ENCODE results near the gene AANAT. TPM values are rescaled to one million over a fixed set of nuclear protein-coding genes. Genes with fewer than 3 reads are reported as not detected.

Gene AANAT
- polyA plus RNA-seq, 2 of the 4 experiments (the other 2 are of a cell fraction) = 0.08 TPM; not detected in 1

DNA sequence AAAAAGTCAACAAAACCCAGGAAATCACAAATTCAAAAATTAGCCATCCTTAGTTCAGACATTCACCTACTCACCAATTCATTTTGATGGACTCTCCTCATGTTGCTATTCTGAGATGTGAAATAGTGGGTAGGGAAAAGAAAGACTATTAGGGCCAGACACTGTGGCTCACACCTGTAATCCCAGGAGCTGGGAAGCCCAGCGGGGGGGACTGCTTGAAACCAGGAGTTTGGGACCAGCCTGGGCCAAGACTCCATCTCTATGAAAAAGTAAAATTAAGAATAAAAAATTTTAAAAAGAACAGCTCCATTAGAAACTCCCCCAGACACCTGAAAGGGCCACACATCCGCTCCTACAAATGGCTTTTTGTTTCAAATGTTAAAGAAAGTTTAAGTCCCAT, 35.9 kb upstream of the AANAT start:
- no peak overlapping the region for H3K4me2 ChIP-seq
- ChIA-PET POLR2A (no interaction called here), CTCF (interaction anchor here (0.6 to 5.5 kb wide), 11 partner anchors 14 to 410 kb away, joined by 3 to 30 read pairs (median 4); no protein-coding TSS in a partner anchor)
- FAIRE-seq (no peak), ATAC-seq (no peak), DNase-seq (ENCODE audit: low read depth in 1 of 2, low spot score in 1 of 2) (no peak)
- no peak for TF ChIP-seq CHD2 (IDR thresholded peaks at IDR 0.05; ENCODE audit: low read length, partially characterized antibody)
- no peak for TF ChIP-seq BHLHE40 (IDR thresholded peaks at IDR 0.05; ENCODE audit: low read depth, low read length)
- TF ChIP-seq FOSB (CRISPR knock-in tag; IDR thresholded peaks at IDR 0.05) = no peak
- TF ChIP-seq, protein P1, sequence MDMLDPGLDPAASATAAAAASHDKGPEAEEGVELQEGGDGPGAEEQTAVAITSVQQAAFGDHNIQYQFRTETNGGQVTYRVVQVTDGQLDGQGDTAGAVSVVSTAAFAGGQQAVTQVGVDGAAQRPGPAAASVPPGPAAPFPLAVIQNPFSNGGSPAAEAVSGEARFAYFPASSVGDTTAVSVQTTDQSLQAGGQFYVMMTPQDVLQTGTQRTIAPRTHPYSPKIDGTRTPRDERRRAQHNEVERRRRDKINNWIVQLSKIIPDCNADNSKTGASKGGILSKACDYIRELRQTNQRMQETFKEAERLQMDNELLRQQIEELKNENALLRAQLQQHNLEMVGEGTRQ (IDR thresholded peaks at IDR 0.05) = no peak
- TF ChIP-seq SMC3 (IDR thresholded peaks at IDR 0.05) = no peak
- no peak for TF ChIP-seq HDAC2 (IDR thresholded peaks at IDR 0.05)
- no peak for TF ChIP-seq POLR2AphosphoS2 (conservative IDR thresholded peaks at IDR 0.05; ENCODE audit: low read length)
- TF ChIP-seq TP53 (CRISPR knock-in tag; IDR thresholded peaks at IDR 0.05) = no peak
- TF ChIP-seq HOXB5 (CRISPR knock-in tag; IDR thresholded peaks at IDR 0.05) = no peak
- no peak for TF ChIP-seq RCOR1 (IDR thresholded peaks at IDR 0.05; ENCODE audit: low read depth, low read length)
- no peak for TF ChIP-seq JUN (IDR thresholded peaks at IDR 0.05)
- no peak for TF ChIP-seq NFE2L2 (conservative IDR thresholded peaks at IDR 0.05; ENCODE audit: low read length)
- TF ChIP-seq, protein P2, sequence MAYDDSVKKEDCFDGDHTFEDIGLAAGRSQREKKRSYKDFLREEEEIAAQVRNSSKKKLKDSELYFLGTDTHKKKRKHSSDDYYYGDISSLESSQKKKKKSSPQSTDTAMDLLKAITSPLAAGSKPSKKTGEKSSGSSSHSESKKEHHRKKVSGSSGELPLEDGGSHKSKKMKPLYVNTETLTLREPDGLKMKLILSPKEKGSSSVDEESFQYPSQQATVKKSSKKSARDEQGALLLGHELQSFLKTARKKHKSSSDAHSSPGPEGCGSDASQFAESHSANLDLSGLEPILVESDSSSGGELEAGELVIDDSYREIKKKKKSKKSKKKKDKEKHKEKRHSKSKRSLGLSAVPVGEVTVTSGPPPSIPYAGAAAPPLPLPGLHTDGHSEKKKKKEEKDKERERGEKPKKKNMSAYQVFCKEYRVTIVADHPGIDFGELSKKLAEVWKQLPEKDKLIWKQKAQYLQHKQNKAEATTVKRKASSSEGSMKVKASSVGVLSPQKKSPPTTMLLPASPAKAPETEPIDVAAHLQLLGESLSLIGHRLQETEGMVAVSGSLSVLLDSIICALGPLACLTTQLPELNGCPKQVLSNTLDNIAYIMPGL (CRISPR knock-in tag; IDR thresholded peaks at IDR 0.05; ENCODE audit: borderline replicate concordance) = no peak
- TF ChIP-seq SREBF2 (IDR thresholded peaks at IDR 0.05) = no peak
- TF ChIP-seq HOXB13 (CRISPR knock-in tag; IDR thresholded peaks at IDR 0.05; ENCODE audit: low read depth) = no peak
- H3K4me3 ChIP-seq = no peak overlapping the region
- H3K27ac ChIP-seq = no peak overlapping the region
- H3K4me1 ChIP-seq = peaks cover 12% of the 10 kb centered on the region
- WGBS (ENCODE audit: missing lambda C conversion rate) = 96% methylated on average over 2 of the region's 2 CpGs
- H3K9me3 ChIP-seq = no peaks in the 10 kb centered on the region

DNA sequence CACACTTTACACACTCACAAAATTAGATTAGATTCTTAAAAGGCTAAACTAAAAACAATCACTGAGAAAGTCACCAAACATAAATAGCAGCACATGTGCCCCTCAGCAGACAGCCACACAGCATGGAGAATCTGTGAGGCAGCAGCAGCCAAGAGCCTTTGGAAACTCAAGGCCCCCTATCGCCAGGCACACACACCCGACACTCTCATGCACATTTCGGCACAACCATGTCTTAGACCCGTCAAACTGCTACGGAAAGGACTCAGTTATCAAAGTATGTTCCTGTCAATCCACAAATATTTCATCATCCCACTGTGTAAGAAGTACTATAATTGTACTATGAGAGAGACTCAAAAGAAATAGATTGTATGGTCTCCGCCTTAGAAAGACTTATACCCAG, 35.4 kb upstream of the AANAT start:
- Histone ChIP-seq H3K4me2 (no peak overlapping the region), H3K4me1 (peaks cover 12% of the 10 kb centered on the region), H3K4me3 (no peak overlapping the region), H3K9me3 (no peaks in the 10 kb centered on the region), H3K27ac (no peak overlapping the region)
- no peak for FAIRE-seq
- ChIA-PET POLR2A (no interaction called here), CTCF (interaction anchor here (0.6 to 5.5 kb wide), 6 partner anchors 18 to 397 kb away, joined by 3 to 30 read pairs (median 6); no protein-coding TSS in a partner anchor)
- no peak for ATAC-seq
- TF ChIP-seq HOXA7 (CRISPR knock-in tag; IDR thresholded peaks at IDR 0.05) = no peak
- no peak for TF ChIP-seq HDAC2 (IDR thresholded peaks at IDR 0.05)
- TF ChIP-seq, protein P3, sequence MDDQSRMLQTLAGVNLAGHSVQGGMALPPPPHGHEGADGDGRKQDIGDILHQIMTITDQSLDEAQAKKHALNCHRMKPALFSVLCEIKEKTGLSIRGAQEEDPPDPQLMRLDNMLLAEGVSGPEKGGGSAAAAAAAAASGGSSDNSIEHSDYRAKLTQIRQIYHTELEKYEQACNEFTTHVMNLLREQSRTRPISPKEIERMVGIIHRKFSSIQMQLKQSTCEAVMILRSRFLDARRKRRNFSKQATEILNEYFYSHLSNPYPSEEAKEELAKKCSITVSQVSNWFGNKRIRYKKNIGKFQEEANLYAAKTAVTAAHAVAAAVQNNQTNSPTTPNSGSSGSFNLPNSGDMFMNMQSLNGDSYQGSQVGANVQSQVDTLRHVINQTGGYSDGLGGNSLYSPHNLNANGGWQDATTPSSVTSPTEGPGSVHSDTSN (IDR thresholded peaks at IDR 0.05) = no peak
- no peak for TF ChIP-seq ZC3H11A (IDR thresholded peaks at IDR 0.05)
- no peak for TF ChIP-seq MAFK (IDR thresholded peaks at IDR 0.05; ENCODE audit: partially characterized antibody)
- TF ChIP-seq, protein P2 (CRISPR knock-in tag; IDR thresholded peaks at IDR 0.05; ENCODE audit: borderline replicate concordance) = no peak
- DNase-seq (ENCODE audit: low read depth in 1 of 2, low spot score in 1 of 2) = no peak
- 87% methylated on average over 6 of the region's 6 CpGs for WGBS (ENCODE audit: missing lambda C conversion rate)
